Sigmoid colon (tissue), 4 donors: ENCODE measurements around the gene PAQR4.

ENCODE experiments used
- CTCF ChIP-seq, 4 experiments: fragments of 450-650 bp in 3 of 4; fragments of 200-600 bp in 1 of 4; IDR thresholded peaks; one replicate each; pipeline ENCODE4 v1.5.1; 2016 to 2019; ENCODE audit warnings: antibody characterized with exemption in 4 of 4, mild to moderate bottlenecking in 3 of 4, moderate library complexity in 2 of 4
- EP300 ChIP-seq, 4 donors: sonication (generic); formaldehyde crosslinking; IDR thresholded peaks; one replicate each; pipeline ENCODE4 v1.6.1; 2017; ENCODE audit warnings: antibody characterized with exemption in 4 of 4
- POLR2A ChIP-seq, 2 donors: fragments of 450-650 bp; IDR thresholded peaks; one replicate each; pipeline ENCODE4 v1.6.1; 2016; ENCODE audit warnings: antibody characterized with exemption in 2 of 2, mild to moderate bottlenecking in 2 of 2, moderate library complexity in 2 of 2
- POLR2AphosphoS5 ChIP-seq, 4 donors: sonication (generic); formaldehyde crosslinking; IDR thresholded peaks; one replicate each; pipeline ENCODE4 v1.6.1; 2017; ENCODE audit warnings: antibody characterized with exemption in 4 of 4

DNA sequence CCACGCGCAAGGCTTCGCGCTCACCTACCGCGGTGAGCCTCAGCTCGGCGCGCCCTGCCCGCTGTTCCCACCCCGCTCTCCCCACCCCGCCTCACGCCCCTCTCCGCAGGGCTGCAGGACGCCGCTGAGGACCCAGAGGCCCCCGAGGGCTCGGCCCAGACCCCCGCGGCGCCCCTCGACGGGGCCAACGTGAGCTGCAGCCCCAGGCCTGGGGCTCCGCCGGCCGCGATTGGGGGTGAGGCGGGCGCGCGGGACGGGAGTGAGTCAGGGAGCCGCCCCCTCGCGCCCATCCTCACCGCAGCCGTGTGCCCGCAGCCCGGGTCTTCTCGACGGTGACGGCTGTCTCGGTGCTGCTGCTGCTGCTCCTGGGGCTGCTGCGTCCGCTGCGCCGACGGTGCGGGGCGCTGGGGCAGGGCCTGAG, 1.9 kb upstream of the PAQR4 start:
- TF ChIP-seq CTCF (IDR thresholded peaks at IDR 0.05) (no peak), POLR2A (IDR thresholded peaks at IDR 0.05) (no peak), POLR2AphosphoS5 (IDR thresholded peaks at IDR 0.05) (no peak), EP300 (IDR thresholded peaks at IDR 0.05) (no peak)
